ENCODE data around the gene DHRS13. TPM values are rescaled to one million over a fixed set of nuclear protein-coding genes. Genes with fewer than 3 reads are reported as not detected.

DHRS13 gene
- total and polyA plus RNA-seq, 10 donors: 12.2 to 51.2 (median 18.9) TPM

DNA sequence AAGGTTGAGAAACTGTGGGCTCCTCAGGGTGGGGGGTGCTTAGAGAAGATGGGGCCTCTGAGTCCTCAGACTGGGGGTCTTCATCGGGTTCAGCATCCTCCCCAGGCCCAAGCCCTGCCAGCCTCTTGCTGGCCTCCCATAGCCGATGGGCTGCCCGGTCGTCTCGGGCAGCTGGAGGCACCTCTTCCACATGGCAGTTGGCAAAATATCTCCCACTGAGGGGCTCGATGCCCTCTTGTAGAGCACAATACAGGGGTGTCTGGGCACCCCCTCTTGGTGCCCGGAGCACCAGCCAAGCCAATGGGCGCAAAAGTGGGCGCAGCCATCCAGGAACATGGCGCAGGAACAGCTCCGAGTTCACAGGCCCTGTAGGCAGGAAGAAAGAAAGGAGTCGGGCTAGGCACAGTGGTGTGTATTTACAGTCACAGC is 4.3 kb downstream of the DHRS13 start:
- peak; percentile 75 for DNase-seq
- no peaks in the 10 kb centered on the region for H3K27me3 ChIP-seq (replicated peaks in 1 of 7)
- H3K9me3 ChIP-seq: no peaks in the 10 kb centered on the region
- H3K4me3 ChIP-seq: peak overlapping the region in 1 of 8 donors; percentile 97
- H3K4me1 ChIP-seq: peaks cover 55 to 89% (median 78%) of the 10 kb centered on the region in 6 donors
- intact Hi-C loops (cut with DNase I; ENCODE audit: low total_unique reads): no loop called here
- TF ChIP-seq POLR2A (IDR thresholded peaks at IDR 0.05) (no peak), CTCF (IDR thresholded peaks at IDR 0.05 in 8 of 11, conservative IDR thresholded peaks at IDR 0.05 in 3 of 11) (no peak), POLR2AphosphoS5 (IDR thresholded peaks at IDR 0.05) (no peak)
- peaks cover 0 to 7% (median 0%) of the 10 kb centered on the region in 6 donors for H3K36me3 ChIP-seq
- WGBS, 5 donors: 85 to 94% (median 87%) methylated on average over 11 to 12 of the region's 12 CpGs
- H3K27ac ChIP-seq: peak overlapping the region; percentile 95 to 99 (median 98)

DNA sequence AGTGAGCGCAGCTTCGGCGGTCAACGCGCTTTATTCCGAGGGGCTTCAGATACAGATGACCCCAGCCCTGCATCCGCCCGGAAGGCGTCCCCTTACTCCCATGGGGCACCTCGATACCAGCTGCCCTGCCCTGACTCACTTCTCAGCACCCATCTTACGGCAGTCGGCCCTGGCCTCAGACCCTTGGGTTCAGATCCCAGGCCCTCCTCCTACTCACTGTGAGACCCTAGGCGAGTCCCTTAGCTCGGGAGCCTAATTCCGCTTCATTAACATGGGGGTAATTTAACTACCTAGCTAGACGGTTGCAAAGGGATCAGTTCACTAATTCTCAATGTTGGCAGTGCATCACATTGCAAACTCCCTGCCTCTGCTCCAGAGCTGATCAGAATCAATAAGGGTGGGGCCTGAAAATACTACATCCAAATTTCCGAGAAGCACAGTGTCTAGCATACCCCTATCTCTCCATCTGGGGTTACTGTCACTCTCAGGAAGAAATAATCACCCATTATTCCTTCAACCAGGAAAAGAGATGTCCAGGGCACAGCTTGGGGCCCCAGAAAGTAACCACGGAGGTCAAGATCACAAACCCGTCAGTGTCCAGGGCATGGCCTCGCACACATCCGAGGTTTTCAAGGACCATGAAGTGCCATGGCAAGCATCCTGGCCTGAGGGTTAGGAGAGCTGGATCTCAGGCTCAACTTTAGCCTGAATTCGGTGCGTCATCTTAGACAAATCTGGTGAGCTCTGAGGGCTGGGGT is 4.9 kb downstream of the DHRS13 start:
- TF ChIP-seq POLR2AphosphoS5 (IDR thresholded peaks at IDR 0.05): no peak
- no peak for TF ChIP-seq CTCF (IDR thresholded peaks at IDR 0.05 in 8 of 11, conservative IDR thresholded peaks at IDR 0.05 in 3 of 11)
- no peak for TF ChIP-seq POLR2A (IDR thresholded peaks at IDR 0.05)
- H3K27ac ChIP-seq: peak overlapping the region; percentile 95 to 99 (median 98)
- H3K4me3 ChIP-seq: peak overlapping the region; percentile 81 to 97 (median 90)
- 18 to 36% (median 23%) methylated on average over 14 to 23 of the region's 23 CpGs for WGBS, 5 donors
- no peak for DNase-seq
- intact Hi-C loops (cut with DNase I; ENCODE audit: low total_unique reads): no loop called here
- H3K9me3 ChIP-seq: no peaks in the 10 kb centered on the region
- peaks cover 0 to 7% (median 0%) of the 10 kb centered on the region in 6 donors for H3K36me3 ChIP-seq
- no peaks in the 10 kb centered on the region for H3K27me3 ChIP-seq (replicated peaks in 1 of 7)
- H3K4me1 ChIP-seq: peaks cover 57 to 89% (median 78%) of the 10 kb centered on the region in 6 donors

DNA sequence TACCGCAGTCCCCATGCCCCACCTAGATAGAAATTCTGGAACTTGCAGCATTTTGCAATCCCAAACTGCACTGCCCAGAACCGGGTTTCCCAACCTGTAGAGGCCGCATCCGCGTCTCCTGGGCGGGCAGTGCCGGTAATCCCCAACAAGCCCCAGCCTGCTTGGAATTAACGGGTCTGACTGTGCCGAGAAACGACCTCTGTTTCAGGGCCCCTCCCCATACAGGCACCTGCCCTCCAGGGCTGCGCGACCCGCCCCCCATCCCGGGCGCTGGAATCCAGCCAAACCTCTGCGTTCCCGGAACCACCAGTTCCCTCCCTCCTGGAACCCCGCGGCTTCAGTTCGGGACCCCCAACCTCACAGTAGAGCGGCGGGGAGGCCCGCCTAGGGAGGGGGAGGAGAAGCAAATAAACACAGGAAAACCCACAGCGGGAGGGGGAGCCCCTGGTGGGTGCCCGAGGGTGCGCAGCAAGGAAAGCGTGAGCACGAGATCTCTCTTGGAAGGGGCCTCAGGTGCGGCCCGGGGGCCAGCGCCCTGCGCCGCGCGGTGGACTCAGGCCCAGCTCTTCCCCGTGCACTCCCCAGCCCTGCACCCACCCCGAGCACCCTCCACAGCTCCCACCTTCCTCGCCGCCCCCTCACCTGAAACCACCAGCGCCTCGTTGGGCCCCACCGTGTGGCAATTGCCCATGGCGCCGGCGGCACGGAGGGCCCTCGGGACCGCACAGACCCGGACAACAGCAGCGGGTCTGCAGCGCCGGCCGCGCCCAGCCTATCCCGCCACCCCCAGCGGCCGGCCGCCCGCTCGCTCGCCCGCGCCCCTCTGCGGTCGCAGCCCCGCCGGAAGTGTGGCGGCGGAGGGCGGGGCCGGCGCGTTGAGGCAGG is 5.8 kb downstream of the DHRS13 start, which contains the start of gene FLOT2:
TSS of gene FLOT2 (minus strand) at position 850 of the 885 bp plus-strand sequence. CDS start at position 691, 159 bp downstream.
- H3K27me3 ChIP-seq (replicated peaks in 1 of 7): no peaks in the 10 kb centered on the region
- H3K9me3 ChIP-seq: no peaks in the 10 kb centered on the region
- peak within 1 kb of the TSS; percentile 81 to 97 (median 90) for H3K4me3 ChIP-seq
- peaks cover 0 to 7% (median 0%) of the 10 kb centered on the region in 6 donors for H3K36me3 ChIP-seq
- TF ChIP-seq POLR2AphosphoS5 (IDR thresholded peaks at IDR 0.05) (peak; percentile 63 to 90 (median 80)), POLR2A (IDR thresholded peaks at IDR 0.05) (peak in 2 of 3 donors; percentile 10 to 43), CTCF (IDR thresholded peaks at IDR 0.05 in 8 of 11, conservative IDR thresholded peaks at IDR 0.05 in 3 of 11) (peak in 8 of 11 experiments; percentile 7 to 55 (median 42))
- H3K27ac ChIP-seq: peak within 1 kb of the TSS; percentile 95 to 99 (median 98)
- H3K4me1 ChIP-seq: peaks cover 66 to 94% (median 85%) of the 10 kb centered on the region in 6 donors
- intact Hi-C loops (cut with DNase I; ENCODE audit: low total_unique reads): no loop called here
- DNase-seq: peak; percentile 93
- 0 to 1% (median 1%) methylated on average over 32 to 73 of the region's 73 CpGs for WGBS, 5 donors

Data from spleen (tissue), 11 donors.